Stomach smooth muscle (tissue), 2 donors: ENCODE data around the gene SPTBN1.
A peak's percentile ranks its signal among the peaks of the same experiment; 100 is the strongest.
"Not testable (repeated sequence)": the region's sequence is repeated elsewhere in the genome, so short reads cannot be mapped to it uniquely, and the experiment has no call there.

Experiments used
- H3K27ac ChIP-seq: one replicate; pipeline ENCODE4 v1.7.0; 2013; ENCODE audit warnings: mild to moderate bottlenecking, low read length, inconsistent platforms
- H3K27me3 ChIP-seq, 2 donors: one replicate each; pipeline ENCODE4 v1.7.0; 2013; ENCODE audit warnings: low read length in 2 of 2; ENCODE audit not compliant: insufficient read depth in 2 of 2, control insufficient read depth in 1 of 2
- H3K36me3 ChIP-seq, 2 donors: one replicate each; pipeline ENCODE4 v1.7.0; 2013; ENCODE audit warnings: low read length in 2 of 2; ENCODE audit not compliant: control insufficient read depth in 2 of 2, insufficient read depth in 2 of 2
- H3K4me1 ChIP-seq: one replicate; pipeline ENCODE4 v1.7.0; 2013; ENCODE audit warnings: low read length; ENCODE audit not compliant: control insufficient read depth, insufficient read depth
- H3K4me3 ChIP-seq, 2 donors: one replicate each; pipeline ENCODE4 v1.7.0; 2013; ENCODE audit warnings: low read length in 2 of 2
- H3K9ac ChIP-seq, 2 donors: one replicate each; pipeline ENCODE4 v1.7.0; 2013; ENCODE audit warnings: low read length in 2 of 2, mild to moderate bottlenecking in 1 of 2
- H3K9me3 ChIP-seq, 2 donors: one replicate each; pipeline ENCODE4 v1.7.0; 2013; ENCODE audit warnings: low read length in 2 of 2; ENCODE audit not compliant: control insufficient read depth in 2 of 2
- donor health status: healthy.
- donor health status: Pancreatic carcinoma.

Gene SPTBN1

GRCh38 chr2:54482715-54483114, 26.6 kb downstream of the SPTBN1 start:
- Histone ChIP-seq H3K4me3 (peak overlapping the region in 1 of 2 donors; percentile 40), H3K36me3 (no peaks in the 10 kb centered on the region), H3K4me1 (peaks cover 47% of the 10 kb centered on the region), H3K9me3 (no peaks in the 10 kb centered on the region), H3K27me3 (no peaks in the 10 kb centered on the region), H3K27ac (peak overlapping the region; percentile 24), H3K9ac (no peak overlapping the region)

GRCh38 chr2:54483426-54483825, 27.3 kb downstream of the SPTBN1 start:
- Histone ChIP-seq H3K36me3 (no peaks in the 10 kb centered on the region), H3K9ac (no peak overlapping the region), H3K4me3 (peak overlapping the region in 1 of 2 donors; percentile 40), H3K9me3 (no peaks in the 10 kb centered on the region), H3K4me1 (peaks cover 42% of the 10 kb centered on the region), H3K27ac (peak overlapping the region; percentile 24), H3K27me3 (no peaks in the 10 kb centered on the region)

DNA sequence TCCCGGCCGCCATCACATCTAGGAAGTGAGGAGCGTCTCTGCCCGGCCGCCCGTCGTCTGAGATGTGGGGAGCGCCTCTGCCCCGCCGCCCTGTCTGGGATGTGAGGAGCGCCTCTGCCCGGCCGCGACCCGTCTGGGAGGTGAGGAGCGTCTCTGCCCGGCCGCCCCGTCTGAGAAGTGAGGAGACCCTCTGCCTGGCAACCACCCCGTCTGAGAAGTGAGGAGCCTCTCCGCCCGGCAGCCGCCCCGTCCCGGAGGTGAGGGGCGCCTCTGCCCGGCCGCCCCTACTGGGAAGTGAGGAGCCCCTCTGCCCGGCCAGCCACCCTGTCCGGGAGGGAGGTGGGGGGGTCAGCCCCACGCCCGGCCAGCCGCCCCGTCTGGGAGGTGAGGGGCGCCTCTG, 29.6 kb downstream of the SPTBN1 start:
- H3K9me3 ChIP-seq, H3K27me3 ChIP-seq, H3K36me3 ChIP-seq, H3K27ac ChIP-seq, H3K9ac ChIP-seq, H3K4me3 ChIP-seq: not testable (repeated sequence)
- H3K4me1 ChIP-seq, result peaks cover 34% of the 10 kb centered on the region

DNA sequence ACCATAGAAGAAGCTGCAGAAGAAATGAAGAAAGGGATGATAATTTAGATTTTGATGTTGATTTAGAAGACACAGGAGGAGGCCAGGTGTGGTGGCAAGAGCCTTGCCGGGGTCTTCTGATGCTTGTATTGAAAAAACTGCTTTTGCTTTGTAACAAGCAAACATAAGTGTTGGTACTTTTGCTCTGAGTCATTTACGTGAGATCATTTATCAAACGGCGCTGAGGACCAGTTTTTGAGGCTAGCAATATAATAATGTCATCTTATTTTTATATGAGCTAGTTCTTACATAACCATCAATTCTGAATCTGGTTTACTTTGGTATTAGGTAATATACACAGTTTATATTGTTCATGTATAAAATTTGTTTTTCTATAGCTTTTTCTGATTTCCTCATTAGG, 30.6 kb downstream of the SPTBN1 start:
- no peak overlapping the region for H3K9ac ChIP-seq
- no peaks in the 10 kb centered on the region for H3K27me3 ChIP-seq
- H3K4me1 ChIP-seq, result peaks cover 28% of the 10 kb centered on the region
- no peaks in the 10 kb centered on the region for H3K9me3 ChIP-seq
- no peaks in the 10 kb centered on the region for H3K36me3 ChIP-seq
- H3K4me3 ChIP-seq, result no peak overlapping the region
- H3K27ac ChIP-seq, result no peak overlapping the region

- no peaks in the 10 kb centered on the region for H3K4me1 ChIP-seq
- H3K9me3 ChIP-seq, result no peaks in the 10 kb centered on the region
- H3K36me3 ChIP-seq, result peaks cover 0 to 3% of the 10 kb centered on the region in 2 donors
- no peak overlapping the region for H3K4me3 ChIP-seq
- H3K27me3 ChIP-seq, result no peaks in the 10 kb centered on the region
- H3K27ac ChIP-seq, result no peak overlapping the region
- H3K9ac ChIP-seq, result no peak overlapping the region
Observed at GRCh38 chr2:54490863-54491262, 34.7 kb downstream of the SPTBN1 start.

DNA sequence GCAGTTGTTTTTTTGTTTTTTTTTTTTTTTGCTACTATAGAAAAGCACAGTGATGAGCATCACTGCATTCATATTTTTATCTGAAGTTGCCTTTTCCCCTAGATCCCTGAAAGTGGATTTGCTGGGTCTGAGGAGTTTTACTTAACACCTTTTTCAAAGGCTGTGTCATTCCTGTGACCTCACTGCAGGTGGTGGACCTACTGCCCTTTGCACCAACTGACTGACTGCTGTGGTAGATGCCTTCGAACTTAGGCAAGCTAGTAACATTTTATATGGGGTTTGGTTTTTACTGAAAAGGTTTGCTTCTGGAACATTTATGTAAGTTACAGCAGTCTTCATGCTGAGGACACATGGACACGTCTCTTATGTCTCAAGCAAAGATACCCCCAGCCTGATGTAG, 36.2 kb downstream of the SPTBN1 start:
- Histone ChIP-seq H3K27ac (no peak overlapping the region), H3K9ac (no peak overlapping the region), H3K36me3 (peaks cover 0 to 3% of the 10 kb centered on the region in 2 donors), H3K4me1 (no peaks in the 10 kb centered on the region), H3K27me3 (no peaks in the 10 kb centered on the region), H3K4me3 (no peak overlapping the region), H3K9me3 (no peaks in the 10 kb centered on the region)

DNA sequence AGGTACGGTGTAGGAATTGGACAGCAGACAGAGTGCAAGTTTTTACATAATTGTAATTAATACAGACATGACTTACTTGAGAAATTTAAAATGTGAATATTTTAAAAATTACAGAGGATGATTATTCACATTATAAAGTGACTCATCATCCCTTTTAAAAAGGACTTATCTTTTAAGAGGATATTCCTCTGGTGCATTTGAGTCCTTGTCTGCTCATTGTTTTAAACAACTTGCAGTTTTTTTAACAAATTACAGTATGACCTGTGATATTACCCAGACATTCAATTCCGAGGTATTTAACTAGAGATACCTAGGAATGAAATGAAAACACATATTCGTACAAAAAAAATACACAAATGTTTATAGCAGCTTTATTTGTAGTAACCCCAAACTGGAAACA, 38.0 kb downstream of the SPTBN1 start:
- Histone ChIP-seq H3K36me3 (peaks cover 0 to 3% of the 10 kb centered on the region in 2 donors), H3K27ac (no peak overlapping the region), H3K4me3 (no peak overlapping the region), H3K9me3 (no peaks in the 10 kb centered on the region), H3K9ac (no peak overlapping the region), H3K27me3 (no peaks in the 10 kb centered on the region), H3K4me1 (peaks cover 4% of the 10 kb centered on the region)

GRCh38 chr2:54496920-54497319, 40.8 kb downstream of the SPTBN1 start:
- H3K9me3 ChIP-seq, result no peaks in the 10 kb centered on the region
- peaks cover 19% of the 10 kb centered on the region for H3K4me1 ChIP-seq
- H3K36me3 ChIP-seq, result peaks cover 0 to 3% of the 10 kb centered on the region in 2 donors

DNA sequence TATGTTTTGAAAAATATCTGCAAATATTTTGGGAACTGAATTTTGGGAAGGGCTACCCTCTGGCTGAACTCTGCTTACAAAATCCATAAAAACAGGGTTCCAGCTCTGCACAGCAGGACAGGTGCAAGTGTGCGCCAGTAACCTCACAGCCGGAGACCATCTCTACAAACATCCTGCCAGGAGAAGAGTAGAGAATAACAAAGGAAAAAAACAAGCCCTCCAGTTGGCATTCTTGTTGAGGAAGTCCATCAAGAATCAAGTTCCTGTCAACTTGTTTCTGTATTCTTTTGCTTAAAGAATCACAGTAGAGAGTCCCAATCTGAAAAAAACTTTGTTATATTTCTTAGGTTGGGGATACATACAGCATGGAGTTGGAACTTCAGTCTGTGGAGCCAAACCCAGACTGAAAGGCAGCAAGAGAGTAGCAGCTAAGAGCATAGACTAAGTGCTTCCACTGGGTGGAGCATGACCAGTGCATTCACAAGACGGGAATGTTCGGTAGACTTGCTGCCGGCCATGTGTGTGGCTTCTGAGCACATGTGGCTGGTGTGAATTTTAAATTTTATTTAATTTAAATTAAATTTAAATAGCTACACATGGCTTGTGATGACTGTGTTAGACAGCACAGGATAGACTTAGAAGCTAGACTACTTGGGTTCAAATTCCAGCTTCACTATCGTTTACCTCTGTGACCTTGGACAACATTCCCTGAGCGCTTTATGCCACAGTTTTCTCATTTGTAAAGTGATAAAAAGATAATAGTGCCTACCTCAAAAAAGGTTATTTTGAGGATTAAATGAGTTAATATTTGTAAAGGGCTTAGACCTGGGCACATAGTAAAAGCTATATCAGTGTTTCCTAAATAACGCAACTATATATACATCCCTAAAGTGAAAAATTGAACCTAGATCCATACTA, 41.9 kb downstream of the SPTBN1 start:
- Histone ChIP-seq H3K9ac (no peak overlapping the region), H3K9me3 (no peaks in the 10 kb centered on the region), H3K36me3 (peaks cover 0 to 3% of the 10 kb centered on the region in 2 donors), H3K27ac (no peak overlapping the region), H3K27me3 (no peaks in the 10 kb centered on the region), H3K4me3 (no peak overlapping the region), H3K4me1 (peaks cover 30% of the 10 kb centered on the region)

More at GRCh38 chr2:54496920-54497319, 40.8 kb downstream of the SPTBN1 start:
- H3K9ac ChIP-seq, result no peak overlapping the region
- H3K4me3 ChIP-seq, result no peak overlapping the region
- no peaks in the 10 kb centered on the region for H3K27me3 ChIP-seq
- H3K27ac ChIP-seq, result no peak overlapping the region

DNA sequence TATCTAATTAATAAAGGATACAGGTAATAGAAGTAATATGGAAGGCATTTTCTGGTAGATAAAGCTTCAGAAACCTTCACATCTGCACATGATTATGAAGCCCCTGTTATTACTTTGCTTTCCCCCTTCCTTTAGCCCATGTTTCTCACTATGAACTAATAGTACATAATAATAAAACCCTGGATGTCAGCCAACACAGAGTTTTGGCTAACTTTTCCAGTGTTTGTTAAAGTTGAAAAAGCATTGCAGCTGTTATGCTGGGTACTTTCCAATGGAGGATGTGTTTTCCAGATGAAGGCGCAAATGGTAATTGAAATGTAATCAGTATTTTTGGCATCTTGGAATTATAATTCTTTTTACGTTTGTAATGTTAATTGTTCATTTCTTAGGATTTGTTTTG, 43.5 kb downstream of the SPTBN1 start:
- no peaks in the 10 kb centered on the region for H3K9me3 ChIP-seq
- H3K4me1 ChIP-seq, result peaks cover 40% of the 10 kb centered on the region
- no peak overlapping the region for H3K9ac ChIP-seq
- H3K27ac ChIP-seq, result no peak overlapping the region
- H3K4me3 ChIP-seq, result no peak overlapping the region
- peaks cover 0 to 3% of the 10 kb centered on the region in 2 donors for H3K36me3 ChIP-seq
- H3K27me3 ChIP-seq, result no peaks in the 10 kb centered on the region
